Gastrocnemius medialis (tissue), 4 donors: ENCODE results near the gene DSCAML1. TPM values are rescaled to one million over a fixed set of nuclear protein-coding genes. Genes with fewer than 3 reads are reported as not detected.
A peak's percentile ranks its signal among the peaks of the same experiment; 100 is the strongest.

Source experiments
- ATAC-seq, 2 donors: fragments of 150-250 bp; one replicate each; pipeline ENCODE4 v1.9.1; 2016
- DNase-seq, 2 donors: peaks; one replicate each; pipeline ENCODE4 v3.0.0-alpha.2; 2019
- H3K27ac ChIP-seq, 4 donors: fragments of 200-600 bp; sonication (generic); 1 replicate in 1 of 4; 2 replicates in 3 of 4; pipeline ENCODE4 v1.5.1; 2016 to 2018; ENCODE audit warnings: mild to moderate bottlenecking in 2 of 4, moderate library complexity in 1 of 4
- H3K27me3 ChIP-seq, 3 donors: fragments of 200-600 bp; sonication (generic) in 2 of 3; 1 replicate in 1 of 3; 2 replicates in 2 of 3; pipeline versions ENCODE4 v1.5.1 to v1.6.0; 2016 to 2019; ENCODE audit warnings: mild to moderate bottlenecking in 1 of 3, moderate library complexity in 1 of 3
- H3K36me3 ChIP-seq, 2 donors: fragments of 200-600 bp; sonication (generic) in 1 of 2; one replicate each; pipeline ENCODE4 v1.5.1; 2017 to 2018
- H3K4me1 ChIP-seq, 2 donors: fragments of 200-600 bp; sonication (generic) in 1 of 2; one replicate each; pipeline ENCODE4 v1.5.1; 2016 to 2017; ENCODE audit warnings: mild to moderate bottlenecking in 2 of 2
- H3K4me3 ChIP-seq, 4 donors: fragments of 200-600 bp; sonication (generic) in 3 of 4; 1 replicate in 1 of 4; 2 replicates in 3 of 4; pipeline ENCODE4 v1.5.1; 2016 to 2019; ENCODE audit warnings: mild to moderate bottlenecking in 2 of 4
- H3K9me3 ChIP-seq, 3 donors: fragments of 200-600 bp; sonication (generic) in 2 of 3; 1 replicate in 1 of 3; 2 replicates in 2 of 3; pipeline ENCODE4 v1.5.1; 2016 to 2019
- POLR2A ChIP-seq, 2 donors: fragments of 450-650 bp; IDR thresholded peaks; one replicate each; pipeline ENCODE4 v1.6.1; 2017; ENCODE audit warnings: antibody characterized with exemption in 2 of 2, mild to moderate bottlenecking in 2 of 2, moderate library complexity in 2 of 2
- in situ Hi-C, 4 donors: fragments of 200-750 bp; cut with MboI; loops; one replicate each; pipeline versions ENCODE4 v1.15.0 to v1.8.0; 2017; ENCODE audit warnings: low sequenced_read_pairs in 4 of 4
- intact Hi-C: fragments of 100-400 bp; cut with DNase I; formaldehyde crosslinking; loops from one replicate; pipeline ENCODE4 v1.15.1; 2023; ENCODE audit warnings: low total_unique reads
- total RNA-seq, 4 donors: library from RNA; depleted of rRNA; stranded (reverse); fragments of >200 nt; gene quantifications; one replicate each; pipeline versions ENCODE4 v1.1.0 to v1.2.3, GENCODE V29; 2016
- TF ChIP-seq, protein P1 (sequence below), 5 experiments: fragments of 450-650 bp in 3 of 5; fragments of 200-600 bp in 2 of 5; sonication (generic) in 2 of 5; IDR thresholded peaks in 4 of 5; conservative IDR thresholded peaks in 1 of 5; 1 replicate in 4 of 5; 2 replicates in 1 of 5; pipeline ENCODE4 v1.5.1; 2016 to 2019; ENCODE audit warnings: antibody characterized with exemption in 5 of 5, mild to moderate bottlenecking in 3 of 5, moderate library complexity in 3 of 5

Gene DSCAML1
- total RNA-seq, 4 donors from 2014 or later, result 0.05 to 0.15 (median 0.07) TPM

DNA sequence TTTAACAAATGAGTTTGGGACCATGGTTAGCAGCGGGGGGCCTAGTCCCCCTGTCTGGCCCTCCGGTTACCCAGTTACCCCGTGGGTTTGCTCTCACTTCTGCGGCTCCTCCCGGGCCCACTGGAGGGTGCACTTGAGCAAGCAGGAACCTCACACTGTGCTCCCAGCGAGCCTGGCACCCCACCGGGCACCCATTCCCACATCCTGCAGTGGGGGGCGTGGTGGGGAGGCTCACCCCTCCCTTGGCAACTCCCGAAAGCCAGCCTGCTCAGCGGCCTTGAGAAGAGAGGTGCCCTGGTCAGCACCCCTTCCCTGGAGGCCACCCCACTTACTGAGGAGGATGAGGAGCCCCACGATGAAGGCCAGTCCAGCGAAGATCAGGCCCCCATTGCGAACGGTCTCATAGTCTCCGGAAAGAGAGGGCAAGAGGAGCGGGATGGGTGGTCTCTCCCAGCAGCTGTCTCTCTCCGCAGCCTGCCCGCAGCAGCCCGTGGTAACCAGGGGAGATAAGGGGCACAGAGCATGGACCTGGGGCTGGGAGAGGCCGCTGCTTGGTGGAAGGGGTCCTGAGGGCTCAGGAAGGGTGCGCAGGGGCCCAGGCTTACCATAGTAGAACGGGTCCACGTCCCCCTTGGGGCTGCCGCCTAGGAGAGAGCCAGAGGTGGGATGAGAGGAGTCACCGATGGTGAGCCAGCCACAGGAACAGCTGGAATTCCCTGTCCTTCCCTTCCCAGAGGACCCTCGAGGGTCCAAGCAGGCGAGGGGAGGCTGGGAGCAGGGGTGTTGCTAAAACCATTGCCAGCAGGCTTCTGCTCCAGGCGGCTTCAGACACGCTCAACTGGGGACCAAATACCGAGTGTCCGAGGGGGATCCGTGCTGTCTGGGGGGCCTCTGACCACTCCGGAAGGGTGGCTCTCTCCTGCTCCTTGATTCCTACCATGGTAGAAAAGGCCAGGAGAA, 25.3 kb upstream of the DSCAML1 start:
- H3K27ac ChIP-seq, result no peak overlapping the region
- no peaks in the 10 kb centered on the region for H3K36me3 ChIP-seq
- peaks cover 8 to 9% of the 10 kb centered on the region in 2 donors for H3K4me1 ChIP-seq
- TF ChIP-seq POLR2A (IDR thresholded peaks at IDR 0.05), result no peak
- TF ChIP-seq, protein P1, sequence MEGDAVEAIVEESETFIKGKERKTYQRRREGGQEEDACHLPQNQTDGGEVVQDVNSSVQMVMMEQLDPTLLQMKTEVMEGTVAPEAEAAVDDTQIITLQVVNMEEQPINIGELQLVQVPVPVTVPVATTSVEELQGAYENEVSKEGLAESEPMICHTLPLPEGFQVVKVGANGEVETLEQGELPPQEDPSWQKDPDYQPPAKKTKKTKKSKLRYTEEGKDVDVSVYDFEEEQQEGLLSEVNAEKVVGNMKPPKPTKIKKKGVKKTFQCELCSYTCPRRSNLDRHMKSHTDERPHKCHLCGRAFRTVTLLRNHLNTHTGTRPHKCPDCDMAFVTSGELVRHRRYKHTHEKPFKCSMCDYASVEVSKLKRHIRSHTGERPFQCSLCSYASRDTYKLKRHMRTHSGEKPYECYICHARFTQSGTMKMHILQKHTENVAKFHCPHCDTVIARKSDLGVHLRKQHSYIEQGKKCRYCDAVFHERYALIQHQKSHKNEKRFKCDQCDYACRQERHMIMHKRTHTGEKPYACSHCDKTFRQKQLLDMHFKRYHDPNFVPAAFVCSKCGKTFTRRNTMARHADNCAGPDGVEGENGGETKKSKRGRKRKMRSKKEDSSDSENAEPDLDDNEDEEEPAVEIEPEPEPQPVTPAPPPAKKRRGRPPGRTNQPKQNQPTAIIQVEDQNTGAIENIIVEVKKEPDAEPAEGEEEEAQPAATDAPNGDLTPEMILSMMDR (IDR thresholded peaks at IDR 0.05 in 4 of 5, conservative IDR thresholded peaks at IDR 0.05 in 1 of 5), result peak in 3 of 5 experiments; percentile 25 to 33 (median 31)
- no peaks in the 10 kb centered on the region for H3K9me3 ChIP-seq
- in situ Hi-C loops, result no loop called here
- no peaks in the 10 kb centered on the region for H3K27me3 ChIP-seq
- ATAC-seq (no peak), DNase-seq (peak in 1 of 2 donors; percentile 8)
- no peak overlapping the region for H3K4me3 ChIP-seq
- intact Hi-C loops, result no loop called here

DNA sequence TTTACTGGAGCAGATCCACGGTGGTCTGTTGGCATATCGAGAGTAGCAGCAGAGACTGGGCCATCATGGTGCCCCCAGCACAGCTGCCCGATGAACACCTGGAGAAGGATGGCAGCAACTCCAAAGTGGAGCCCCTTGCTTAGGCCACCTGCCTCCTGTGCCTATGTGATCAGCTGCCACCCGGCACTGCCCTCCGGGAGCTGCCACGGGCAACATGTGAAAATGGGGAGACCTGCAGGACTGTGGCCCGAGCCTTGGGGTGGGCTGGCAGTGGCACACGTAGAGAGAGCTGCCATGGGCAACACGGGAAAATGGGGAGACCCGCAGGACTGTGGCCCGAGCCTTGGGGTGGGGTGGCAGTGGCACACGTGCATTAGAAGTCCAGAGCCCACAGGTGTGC, 24.4 kb upstream of the DSCAML1 start:
- in situ Hi-C loops, result no loop called here
- no peaks in the 10 kb centered on the region for H3K27me3 ChIP-seq
- intact Hi-C loops, result no loop called here
- no peak overlapping the region for H3K27ac ChIP-seq
- TF ChIP-seq, protein P1 (IDR thresholded peaks at IDR 0.05 in 4 of 5, conservative IDR thresholded peaks at IDR 0.05 in 1 of 5), result no peak
- TF ChIP-seq POLR2A (IDR thresholded peaks at IDR 0.05), result no peak
- no peak overlapping the region for H3K4me3 ChIP-seq
- no peaks in the 10 kb centered on the region for H3K36me3 ChIP-seq
- no peak for DNase-seq
- no peak for ATAC-seq
- H3K4me1 ChIP-seq, result peaks cover 8 to 9% of the 10 kb centered on the region in 2 donors
- H3K9me3 ChIP-seq, result no peaks in the 10 kb centered on the region

DNA sequence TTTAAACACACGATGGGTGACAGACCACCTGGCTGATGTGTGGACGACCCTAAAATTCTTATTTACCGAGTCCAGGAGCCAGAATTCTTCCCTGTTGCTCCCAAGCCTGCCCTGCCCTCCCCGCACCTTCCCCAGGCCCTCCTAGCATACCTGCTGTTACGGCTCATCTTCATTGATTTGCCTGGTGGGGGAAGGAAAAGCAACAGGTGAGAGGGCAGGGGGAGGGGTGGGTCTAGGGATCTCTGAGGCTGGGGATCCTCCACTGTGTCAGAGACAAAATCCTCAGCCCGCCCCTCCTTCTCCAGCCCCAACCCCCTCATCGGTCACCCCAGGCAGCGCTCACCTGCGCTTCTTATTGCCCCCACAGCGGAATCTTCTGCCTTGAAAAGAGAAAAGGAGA, 23.5 kb upstream of the DSCAML1 start:
- in situ Hi-C loops (no loop called here), intact Hi-C loops (no loop called here)
- TF ChIP-seq, protein P1 (IDR thresholded peaks at IDR 0.05 in 4 of 5, conservative IDR thresholded peaks at IDR 0.05 in 1 of 5), result no peak
- TF ChIP-seq POLR2A (IDR thresholded peaks at IDR 0.05), result no peak
- Histone ChIP-seq H3K36me3 (no peaks in the 10 kb centered on the region), H3K27me3 (no peaks in the 10 kb centered on the region), H3K4me1 (peaks cover 8 to 9% of the 10 kb centered on the region in 2 donors), H3K4me3 (no peak overlapping the region), H3K27ac (no peak overlapping the region), H3K9me3 (no peaks in the 10 kb centered on the region)
- no peak for ATAC-seq
- DNase-seq, result no peak

DNA sequence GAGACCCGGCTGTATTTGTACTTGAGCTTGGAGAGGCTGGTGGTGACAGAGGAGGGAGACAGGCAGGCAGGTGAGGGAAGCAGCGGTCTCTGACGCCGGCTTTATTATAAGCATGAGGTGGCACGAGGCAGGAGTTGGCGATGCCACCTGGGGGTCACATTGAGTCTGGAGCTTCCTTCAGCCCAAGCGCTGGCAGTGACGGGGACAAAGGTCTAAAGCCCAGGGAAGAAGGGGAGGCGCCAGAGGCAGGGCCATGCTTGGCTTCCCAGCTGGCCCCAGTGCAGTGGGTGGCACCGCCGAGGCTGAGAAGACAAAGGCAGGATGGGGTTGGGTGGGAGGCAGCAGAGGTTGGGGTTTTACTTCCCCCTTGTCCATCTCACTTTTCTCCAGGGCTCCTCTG, 23.1 kb upstream of the DSCAML1 start:
- Histone ChIP-seq H3K27me3 (no peaks in the 10 kb centered on the region), H3K4me1 (peaks cover 8 to 9% of the 10 kb centered on the region in 2 donors), H3K27ac (no peak overlapping the region), H3K9me3 (no peaks in the 10 kb centered on the region), H3K4me3 (no peak overlapping the region), H3K36me3 (no peaks in the 10 kb centered on the region)
- no peak for TF ChIP-seq POLR2A (IDR thresholded peaks at IDR 0.05)
- TF ChIP-seq, protein P1 (IDR thresholded peaks at IDR 0.05 in 4 of 5, conservative IDR thresholded peaks at IDR 0.05 in 1 of 5), result no peak
- no peak for DNase-seq
- no peak for ATAC-seq
- intact Hi-C loops, result no loop called here
- in situ Hi-C loops, result no loop called here
